HL-60 (cell line): Measurements from ENCODE around the gene PPP2R5C.

ENCODE experiments used
- DNase-seq, 2 experiments: peaks; one replicate each; pipeline ENCODE4 v3.0.0-alpha.2; 2010 to 2020; ENCODE audit warnings: low read depth in 1 of 2, low spot score in 1 of 2
- H3K27ac ChIP-seq: fragments of 250-450 bp; sonication (Bioruptor Pico); replicated peaks from 2 replicates; pipeline ENCODE4 v1.5.1; 2020; ENCODE audit warnings: mild to moderate bottlenecking, moderate library complexity
- H3K27me3 ChIP-seq: fragments of 250-450 bp; sonication (Bioruptor Pico); 2 replicates; pipeline ENCODE4 v1.5.1; 2021; ENCODE audit warnings: mild to moderate bottlenecking, moderate library complexity; ENCODE audit not compliant: insufficient read depth, poor library complexity, severe bottlenecking
- H3K4me3 ChIP-seq: replicated peaks from 2 replicates; pipeline ENCODE4 v1.5.1; 2011; ENCODE audit warnings: mild to moderate bottlenecking, control low read depth, low read length; ENCODE audit not compliant: insufficient read depth
- GABPA ChIP-seq: IDR thresholded peaks from 2 replicates; pipeline ENCODE4 v1.6.1; 2012; ENCODE audit warnings: low read depth
- POLR2AphosphoS5 ChIP-seq: IDR thresholded peaks from 2 replicates; pipeline ENCODE4 v1.6.1; 2012; ENCODE audit warnings: low read depth
- SPI1 ChIP-seq: IDR thresholded peaks from 2 replicates; pipeline ENCODE4 v1.6.1; 2012; ENCODE audit warnings: low read depth, mild to moderate bottlenecking, borderline replicate concordance
- TF ChIP-seq, protein P1 (sequence below): IDR thresholded peaks from 2 replicates; pipeline ENCODE4 v1.6.1; 2012; ENCODE audit warnings: low read depth; ENCODE audit not compliant: insufficient replicate concordance
- TF ChIP-seq, protein P2 (sequence below): IDR thresholded peaks from one replicate; pipeline ENCODE4 v1.5.1; 2011; ENCODE audit warnings: low read length, control low read depth, inconsistent platforms; ENCODE audit not compliant: insufficient read depth

PPP2R5C gene

DNA sequence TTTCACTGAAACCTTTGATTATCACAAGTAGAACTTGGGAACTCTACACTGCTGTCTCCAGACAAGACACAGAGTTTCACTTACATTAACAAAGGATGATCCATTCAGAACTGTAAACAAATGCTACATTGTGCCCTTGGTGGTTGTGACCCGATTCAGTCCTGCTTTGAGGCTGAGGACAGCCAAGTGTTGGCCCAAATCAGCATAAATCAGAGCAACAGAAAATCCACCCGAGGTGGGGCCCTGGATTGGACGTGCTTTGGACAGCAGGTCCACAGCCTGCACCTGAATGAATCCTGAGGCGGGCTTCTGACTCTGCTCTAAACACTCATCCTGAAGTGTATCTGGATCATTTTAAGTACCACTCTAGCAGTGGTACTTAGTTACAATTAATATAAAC is 68.8 kb downstream of the PPP2R5C start:
- H3K27me3 ChIP-seq, result no peaks in the 10 kb centered on the region
- DNase-seq, result no peak
- TF ChIP-seq SPI1, result no peak
- TF ChIP-seq GABPA, result no peak
- no peak for TF ChIP-seq POLR2AphosphoS5
- TF ChIP-seq, protein P1, sequence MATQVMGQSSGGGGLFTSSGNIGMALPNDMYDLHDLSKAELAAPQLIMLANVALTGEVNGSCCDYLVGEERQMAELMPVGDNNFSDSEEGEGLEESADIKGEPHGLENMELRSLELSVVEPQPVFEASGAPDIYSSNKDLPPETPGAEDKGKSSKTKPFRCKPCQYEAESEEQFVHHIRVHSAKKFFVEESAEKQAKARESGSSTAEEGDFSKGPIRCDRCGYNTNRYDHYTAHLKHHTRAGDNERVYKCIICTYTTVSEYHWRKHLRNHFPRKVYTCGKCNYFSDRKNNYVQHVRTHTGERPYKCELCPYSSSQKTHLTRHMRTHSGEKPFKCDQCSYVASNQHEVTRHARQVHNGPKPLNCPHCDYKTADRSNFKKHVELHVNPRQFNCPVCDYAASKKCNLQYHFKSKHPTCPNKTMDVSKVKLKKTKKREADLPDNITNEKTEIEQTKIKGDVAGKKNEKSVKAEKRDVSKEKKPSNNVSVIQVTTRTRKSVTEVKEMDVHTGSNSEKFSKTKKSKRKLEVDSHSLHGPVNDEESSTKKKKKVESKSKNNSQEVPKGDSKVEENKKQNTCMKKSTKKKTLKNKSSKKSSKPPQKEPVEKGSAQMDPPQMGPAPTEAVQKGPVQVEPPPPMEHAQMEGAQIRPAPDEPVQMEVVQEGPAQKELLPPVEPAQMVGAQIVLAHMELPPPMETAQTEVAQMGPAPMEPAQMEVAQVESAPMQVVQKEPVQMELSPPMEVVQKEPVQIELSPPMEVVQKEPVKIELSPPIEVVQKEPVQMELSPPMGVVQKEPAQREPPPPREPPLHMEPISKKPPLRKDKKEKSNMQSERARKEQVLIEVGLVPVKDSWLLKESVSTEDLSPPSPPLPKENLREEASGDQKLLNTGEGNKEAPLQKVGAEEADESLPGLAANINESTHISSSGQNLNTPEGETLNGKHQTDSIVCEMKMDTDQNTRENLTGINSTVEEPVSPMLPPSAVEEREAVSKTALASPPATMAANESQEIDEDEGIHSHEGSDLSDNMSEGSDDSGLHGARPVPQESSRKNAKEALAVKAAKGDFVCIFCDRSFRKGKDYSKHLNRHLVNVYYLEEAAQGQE, result no peak
- TF ChIP-seq, protein P2, sequence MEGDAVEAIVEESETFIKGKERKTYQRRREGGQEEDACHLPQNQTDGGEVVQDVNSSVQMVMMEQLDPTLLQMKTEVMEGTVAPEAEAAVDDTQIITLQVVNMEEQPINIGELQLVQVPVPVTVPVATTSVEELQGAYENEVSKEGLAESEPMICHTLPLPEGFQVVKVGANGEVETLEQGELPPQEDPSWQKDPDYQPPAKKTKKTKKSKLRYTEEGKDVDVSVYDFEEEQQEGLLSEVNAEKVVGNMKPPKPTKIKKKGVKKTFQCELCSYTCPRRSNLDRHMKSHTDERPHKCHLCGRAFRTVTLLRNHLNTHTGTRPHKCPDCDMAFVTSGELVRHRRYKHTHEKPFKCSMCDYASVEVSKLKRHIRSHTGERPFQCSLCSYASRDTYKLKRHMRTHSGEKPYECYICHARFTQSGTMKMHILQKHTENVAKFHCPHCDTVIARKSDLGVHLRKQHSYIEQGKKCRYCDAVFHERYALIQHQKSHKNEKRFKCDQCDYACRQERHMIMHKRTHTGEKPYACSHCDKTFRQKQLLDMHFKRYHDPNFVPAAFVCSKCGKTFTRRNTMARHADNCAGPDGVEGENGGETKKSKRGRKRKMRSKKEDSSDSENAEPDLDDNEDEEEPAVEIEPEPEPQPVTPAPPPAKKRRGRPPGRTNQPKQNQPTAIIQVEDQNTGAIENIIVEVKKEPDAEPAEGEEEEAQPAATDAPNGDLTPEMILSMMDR, result no peak
- no peak overlapping the region for H3K27ac ChIP-seq
- no peak overlapping the region for H3K4me3 ChIP-seq

DNA sequence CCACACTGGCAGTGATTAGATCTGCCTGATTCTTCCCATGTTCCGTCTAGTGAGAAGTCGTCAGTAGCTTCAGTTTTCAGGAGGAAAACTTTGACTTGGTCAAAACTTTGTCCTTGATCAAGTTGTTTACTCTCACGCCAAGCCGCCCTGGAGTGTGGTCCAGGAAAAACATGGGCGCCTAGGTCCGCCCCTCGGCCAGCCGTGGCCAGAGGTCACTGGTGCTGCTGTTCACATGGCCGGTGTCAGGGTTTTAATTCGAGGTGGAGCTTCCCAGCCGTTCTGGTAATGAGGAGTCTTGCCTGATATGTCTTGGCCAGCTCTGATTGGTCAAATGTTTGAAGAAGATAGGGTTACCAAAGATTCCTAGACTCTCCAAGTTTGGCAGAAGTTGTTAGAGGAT is 71.5 kb downstream of the PPP2R5C start:
- TF ChIP-seq GABPA, result no peak
- TF ChIP-seq SPI1, result no peak
- TF ChIP-seq, protein P1, result no peak
- TF ChIP-seq POLR2AphosphoS5, result no peak
- no peaks in the 10 kb centered on the region for H3K27me3 ChIP-seq
- no peak for DNase-seq
- H3K27ac ChIP-seq, result no peak overlapping the region
- H3K4me3 ChIP-seq, result no peak overlapping the region

DNA sequence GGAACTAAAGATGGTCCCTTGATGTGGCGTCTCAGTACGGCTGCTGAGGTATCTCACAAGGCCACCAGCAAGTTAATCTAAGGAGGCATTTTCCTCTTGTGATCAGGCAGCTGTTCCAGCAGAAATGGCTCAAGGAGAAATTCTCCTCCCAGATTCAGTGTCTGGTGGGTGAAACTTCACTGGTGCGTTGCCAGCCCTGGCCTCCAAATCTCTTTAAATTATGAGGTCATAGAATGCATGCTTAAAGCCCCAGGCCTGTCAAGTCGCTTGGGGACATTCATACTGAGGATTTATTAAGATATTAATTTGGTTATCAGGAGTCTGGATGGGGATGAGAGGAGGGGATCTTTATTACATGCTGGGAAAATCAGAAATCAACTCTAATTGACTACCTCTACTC is 72.9 kb downstream of the PPP2R5C start:
- no peak for TF ChIP-seq GABPA
- TF ChIP-seq SPI1, result no peak
- TF ChIP-seq, protein P2, result no peak
- TF ChIP-seq, protein P1, result no peak
- no peak for TF ChIP-seq POLR2AphosphoS5
- no peak overlapping the region for H3K27ac ChIP-seq
- H3K4me3 ChIP-seq, result no peak overlapping the region
- no peaks in the 10 kb centered on the region for H3K27me3 ChIP-seq
- DNase-seq, result no peak
